GM12873 (cell line): Measurements from ENCODE around the gene OTUD5.

Experiments used
- TF ChIP-seq, protein P1 (sequence below): IDR thresholded peaks from 2 replicates; pipeline ENCODE4 v1.5.1; 2012; ENCODE audit warnings: low read depth, mild to moderate bottlenecking, moderate library complexity, low read length, control low read depth; ENCODE audit not compliant: insufficient read depth; ENCODE audit errors: missing control alignments

Gene OTUD5

DNA sequence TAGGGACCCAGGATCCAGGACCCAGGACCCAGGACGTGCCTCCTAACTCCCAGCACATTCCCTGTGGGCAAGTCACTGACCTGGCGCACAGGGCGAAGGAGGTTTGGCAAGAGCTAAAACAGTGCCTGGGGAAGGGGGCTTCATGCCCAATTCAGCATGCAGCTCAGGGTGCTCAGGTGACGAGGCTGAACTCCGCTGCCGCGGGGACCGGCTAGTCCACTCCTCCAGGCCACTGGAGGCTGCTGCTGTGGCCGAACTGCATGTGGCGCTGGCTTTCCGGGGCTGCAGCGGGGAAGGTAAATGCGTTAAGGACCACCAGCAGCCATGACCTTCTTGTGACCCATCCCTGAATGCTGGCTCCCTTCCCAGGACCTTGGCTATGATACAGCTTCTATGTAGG is 33.6 kb downstream of the OTUD5 start:
- TF ChIP-seq, protein P1, sequence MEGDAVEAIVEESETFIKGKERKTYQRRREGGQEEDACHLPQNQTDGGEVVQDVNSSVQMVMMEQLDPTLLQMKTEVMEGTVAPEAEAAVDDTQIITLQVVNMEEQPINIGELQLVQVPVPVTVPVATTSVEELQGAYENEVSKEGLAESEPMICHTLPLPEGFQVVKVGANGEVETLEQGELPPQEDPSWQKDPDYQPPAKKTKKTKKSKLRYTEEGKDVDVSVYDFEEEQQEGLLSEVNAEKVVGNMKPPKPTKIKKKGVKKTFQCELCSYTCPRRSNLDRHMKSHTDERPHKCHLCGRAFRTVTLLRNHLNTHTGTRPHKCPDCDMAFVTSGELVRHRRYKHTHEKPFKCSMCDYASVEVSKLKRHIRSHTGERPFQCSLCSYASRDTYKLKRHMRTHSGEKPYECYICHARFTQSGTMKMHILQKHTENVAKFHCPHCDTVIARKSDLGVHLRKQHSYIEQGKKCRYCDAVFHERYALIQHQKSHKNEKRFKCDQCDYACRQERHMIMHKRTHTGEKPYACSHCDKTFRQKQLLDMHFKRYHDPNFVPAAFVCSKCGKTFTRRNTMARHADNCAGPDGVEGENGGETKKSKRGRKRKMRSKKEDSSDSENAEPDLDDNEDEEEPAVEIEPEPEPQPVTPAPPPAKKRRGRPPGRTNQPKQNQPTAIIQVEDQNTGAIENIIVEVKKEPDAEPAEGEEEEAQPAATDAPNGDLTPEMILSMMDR = no peak

DNA sequence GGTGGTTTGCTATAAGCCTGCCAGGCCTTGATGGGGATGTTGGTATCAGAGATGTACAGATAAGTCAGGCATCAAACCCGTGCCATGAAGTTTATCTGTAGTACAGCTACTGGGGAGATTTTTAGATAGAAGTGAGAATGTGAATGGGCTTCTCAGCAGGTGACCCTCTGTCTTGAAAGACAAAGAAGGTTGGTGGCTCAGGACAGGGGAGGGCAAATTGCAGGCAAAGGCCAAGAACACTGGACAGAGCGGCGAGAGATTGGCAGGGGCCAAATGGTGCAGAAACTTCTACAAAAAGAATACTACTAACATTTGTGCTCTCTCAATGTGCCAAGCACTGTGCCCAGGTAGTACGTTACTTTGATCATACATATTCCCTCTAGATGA is 36.7 kb downstream of the OTUD5 start:
- TF ChIP-seq, protein P1 = no peak

DNA sequence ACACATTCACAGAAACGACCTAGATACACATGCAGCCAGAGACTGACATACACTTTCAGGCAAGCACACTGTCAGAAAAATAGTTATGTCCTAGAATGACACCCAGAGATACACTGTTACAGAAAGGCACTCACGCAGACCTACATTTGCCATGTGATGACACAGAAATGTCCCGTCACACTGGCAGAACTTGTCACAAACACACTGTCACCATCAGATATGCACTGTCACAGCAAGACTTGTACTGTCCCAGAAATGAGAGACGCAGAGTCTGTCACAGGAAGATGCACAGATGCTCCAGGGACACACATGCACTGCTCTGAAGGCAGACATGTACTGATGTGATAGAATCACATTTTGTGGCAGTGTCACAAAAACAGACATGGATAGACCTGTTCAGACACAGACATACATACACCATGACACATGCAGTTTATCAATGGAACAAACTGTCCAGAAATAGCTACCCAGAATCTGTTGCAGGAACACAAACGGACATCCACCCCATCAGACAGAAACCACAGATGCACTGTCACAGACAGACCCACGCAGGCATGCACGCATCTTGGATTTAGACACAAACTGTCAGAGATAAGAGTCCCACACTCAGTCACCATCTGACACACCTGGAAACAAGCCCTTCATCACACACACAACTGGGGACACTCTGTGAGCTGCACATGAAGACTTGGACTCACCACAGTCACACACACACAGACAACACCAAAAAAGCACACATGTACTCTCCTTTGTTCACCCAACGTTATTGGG is 37.3 kb downstream of the OTUD5 start:
- TF ChIP-seq, protein P1 = no peak

DNA sequence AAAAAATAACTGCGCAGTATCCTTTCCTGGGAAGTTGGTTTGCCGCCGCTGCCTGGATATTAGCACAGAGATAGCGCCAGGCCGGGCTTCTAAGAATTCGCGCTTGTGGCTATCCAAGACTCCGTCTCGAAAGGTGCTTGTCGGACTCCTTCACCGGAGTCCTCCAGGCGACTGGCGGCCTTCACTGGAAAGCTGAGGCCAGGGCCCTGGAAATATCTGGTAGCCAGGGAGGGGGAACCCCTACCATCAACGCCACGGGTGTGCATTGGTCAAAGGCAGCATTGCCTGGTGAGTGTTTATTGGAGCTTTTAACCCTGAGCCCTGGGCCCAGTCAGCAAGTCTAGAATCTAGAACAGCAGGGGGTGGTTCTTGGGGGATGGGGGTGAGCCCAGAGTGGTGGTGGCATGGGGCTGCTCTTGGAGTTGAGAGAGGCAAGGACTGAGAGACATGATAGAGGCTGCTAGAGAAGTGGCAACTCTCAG is 38.0 kb downstream of the OTUD5 start:
- TF ChIP-seq, protein P1 = no peak

DNA sequence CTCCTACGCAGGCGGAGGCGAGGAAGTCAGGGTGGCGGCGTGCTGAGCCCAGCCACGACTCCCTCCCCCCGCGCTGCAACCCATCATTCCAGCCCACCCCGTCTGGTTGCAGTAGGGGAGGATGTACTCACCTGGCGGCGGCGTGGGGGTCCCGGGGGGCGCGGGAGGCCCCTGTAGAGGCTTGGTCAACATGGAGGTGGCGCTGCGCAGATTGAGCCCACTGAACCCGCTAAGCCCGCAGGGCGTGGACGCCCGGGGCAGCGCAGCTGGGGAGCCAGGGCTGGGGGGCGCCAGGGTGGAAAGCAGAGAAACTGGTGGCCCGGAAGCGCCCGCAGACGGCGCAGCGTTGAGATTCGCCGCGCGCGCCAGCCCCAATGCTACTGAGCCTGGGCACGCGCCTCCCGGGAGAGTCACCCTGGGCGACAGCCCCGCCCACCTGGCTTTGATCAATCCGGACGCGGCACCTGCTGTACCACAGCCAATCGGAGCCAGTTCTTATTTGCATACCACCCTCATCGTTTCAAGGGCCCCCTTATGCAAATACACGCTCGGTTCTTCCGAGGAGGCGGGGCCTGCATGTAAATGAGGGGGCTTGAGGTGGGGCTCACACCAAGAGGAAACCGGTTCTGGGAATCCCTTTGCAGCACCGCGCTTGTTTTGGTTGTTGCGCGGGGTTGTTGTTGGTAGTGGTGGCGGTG is 38.6 kb downstream of the OTUD5 start, which contains the start of gene PIM2:
TSS of gene PIM2 (minus strand) at position 382 of the 698 bp plus-strand sequence. CDS start at position 192, 190 bp downstream.
- TF ChIP-seq, protein P1 = no peak

DNA sequence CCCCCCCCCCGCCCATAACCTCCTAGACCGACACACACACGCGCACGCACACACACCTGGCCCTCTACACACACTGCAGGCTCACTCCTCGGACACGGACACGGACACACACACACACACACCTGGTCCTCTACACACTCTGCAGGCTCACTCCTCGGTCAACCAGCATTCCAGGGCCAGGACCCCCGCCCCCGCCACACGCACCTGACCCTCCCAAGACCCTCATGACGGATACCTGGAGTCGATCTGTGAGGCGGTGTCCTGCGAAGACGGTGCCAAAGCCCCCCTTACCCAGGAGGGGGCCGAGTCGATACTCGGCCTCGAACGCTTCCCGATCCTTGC is 39.1 kb downstream of the OTUD5 start:
- TF ChIP-seq, protein P1 = no peak

DNA sequence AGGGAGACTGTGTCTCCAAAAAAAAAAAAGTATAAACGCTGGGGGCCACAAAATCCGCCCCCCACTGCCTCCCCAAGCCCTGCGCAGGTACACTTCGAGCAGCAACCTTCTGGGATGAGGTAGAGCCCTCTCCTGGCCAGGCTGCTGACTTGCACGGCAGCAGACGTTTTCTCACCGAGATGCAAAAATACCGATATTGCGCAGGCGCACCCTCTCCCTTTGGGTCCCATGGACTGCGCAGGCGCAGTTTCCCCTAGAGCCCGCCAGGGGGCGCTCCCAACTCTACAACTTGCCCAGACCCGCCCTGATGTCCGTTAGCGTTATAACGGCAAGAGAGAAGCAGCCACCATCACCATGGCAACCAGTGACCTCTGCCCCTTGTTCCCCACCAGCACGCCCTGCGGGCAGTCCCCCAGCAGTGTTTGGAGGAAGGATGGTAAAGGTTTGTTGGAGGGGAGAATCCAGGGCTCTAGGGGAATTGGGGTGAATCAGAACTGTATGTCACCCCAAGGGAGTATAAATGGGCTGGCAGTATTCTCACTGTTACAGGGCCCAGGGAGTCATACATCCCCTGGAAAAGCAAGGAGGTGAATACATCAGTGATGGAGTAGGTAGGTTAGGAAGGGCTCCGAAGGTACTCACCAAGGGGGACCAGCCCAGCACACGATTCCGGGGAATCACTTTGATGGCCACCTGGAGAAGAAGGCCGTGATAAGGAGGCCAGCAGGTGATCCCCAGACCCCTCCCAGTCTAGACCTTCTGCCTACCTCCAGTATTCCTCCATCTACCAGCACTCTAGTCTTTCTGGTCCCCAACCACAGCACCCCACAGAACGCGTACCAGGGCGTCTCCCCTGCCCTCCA is 40.0 kb downstream of the OTUD5 start:
- TF ChIP-seq, protein P1 = peak; percentile 94
